ENCODE measurements around the gene NT5DC3.

NT5DC3 gene

DNA sequence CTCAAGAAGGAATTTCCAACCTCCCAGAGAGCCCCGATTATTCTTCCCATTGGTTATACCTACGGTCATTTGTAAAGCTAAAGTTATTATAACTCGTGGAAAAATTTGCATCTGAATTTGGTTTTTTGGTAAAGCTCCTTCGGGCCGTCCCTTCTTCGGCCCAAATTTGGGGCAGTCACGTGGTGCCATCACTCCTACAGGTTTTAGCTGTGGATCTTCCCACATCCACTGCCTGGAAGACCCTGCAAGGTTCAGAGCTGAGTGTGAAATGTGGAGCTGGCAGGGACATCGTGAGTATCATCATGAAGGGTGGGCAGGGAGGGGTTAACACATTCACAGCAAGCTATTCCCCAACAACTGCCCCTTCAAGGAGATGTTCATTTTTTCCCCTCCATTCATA lies 105.7 kb downstream of the NT5DC3 start:
- DNase-seq: no peak

DNA sequence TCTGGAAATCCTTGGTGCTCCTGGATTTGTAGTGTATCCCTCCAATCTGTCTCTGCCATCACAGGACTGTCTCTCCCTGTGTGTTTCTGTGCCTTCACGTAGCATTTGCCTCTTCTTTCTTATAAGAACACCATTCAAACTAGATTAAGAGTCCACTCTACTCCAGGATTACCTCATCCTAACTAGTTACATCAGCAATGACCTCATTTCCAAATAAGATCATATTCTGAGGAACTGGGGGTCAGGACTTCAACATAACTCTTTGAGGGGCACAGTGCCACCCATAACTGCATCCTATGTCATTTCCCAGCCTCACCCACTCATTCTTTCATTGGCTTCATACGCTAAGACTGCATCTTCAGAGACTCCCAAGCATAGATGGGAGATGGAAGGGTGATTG lies 106.2 kb downstream of the NT5DC3 start:
- DNase-seq: no peak

DNA sequence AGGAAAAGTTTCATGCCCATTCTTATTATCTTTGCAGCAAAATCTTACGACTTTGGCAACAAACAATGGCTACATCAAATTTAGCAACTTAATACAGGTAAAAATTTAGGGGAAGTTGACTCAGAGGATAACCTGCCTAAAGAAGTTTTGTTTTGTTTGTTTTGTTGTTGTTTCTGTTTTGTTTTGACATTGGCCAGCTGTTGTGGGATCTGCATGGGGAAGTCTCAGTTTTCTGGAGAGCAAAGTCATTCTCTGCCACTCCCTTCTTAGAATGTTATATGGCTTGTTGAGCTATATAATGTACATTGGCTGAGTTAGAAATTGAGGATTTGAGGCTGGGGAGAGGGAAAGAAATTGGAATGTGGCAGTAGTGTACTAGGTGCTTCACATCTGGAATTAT lies 109.5 kb downstream of the NT5DC3 start:
- no peak for DNase-seq

DNA sequence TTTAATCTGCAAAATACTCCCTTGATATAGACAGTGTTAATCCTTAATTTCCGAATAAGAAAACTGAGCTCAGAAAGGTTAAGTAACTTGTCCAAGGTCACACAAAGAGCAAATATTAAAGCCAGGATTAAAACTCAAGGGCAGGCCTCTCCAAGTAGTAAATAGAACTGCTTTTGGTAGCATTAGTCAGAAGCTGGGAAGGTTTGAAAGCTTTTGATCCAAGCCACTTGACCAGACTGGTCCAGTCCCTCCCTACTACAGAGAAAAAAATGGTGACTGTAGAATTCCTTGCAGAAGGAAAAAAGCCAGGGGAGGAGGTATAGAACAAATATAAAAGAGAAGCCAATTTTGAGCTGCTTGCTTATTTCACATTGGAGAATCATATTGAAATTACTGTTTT lies 111.5 kb downstream of the NT5DC3 start:
- no peak for DNase-seq

DNA sequence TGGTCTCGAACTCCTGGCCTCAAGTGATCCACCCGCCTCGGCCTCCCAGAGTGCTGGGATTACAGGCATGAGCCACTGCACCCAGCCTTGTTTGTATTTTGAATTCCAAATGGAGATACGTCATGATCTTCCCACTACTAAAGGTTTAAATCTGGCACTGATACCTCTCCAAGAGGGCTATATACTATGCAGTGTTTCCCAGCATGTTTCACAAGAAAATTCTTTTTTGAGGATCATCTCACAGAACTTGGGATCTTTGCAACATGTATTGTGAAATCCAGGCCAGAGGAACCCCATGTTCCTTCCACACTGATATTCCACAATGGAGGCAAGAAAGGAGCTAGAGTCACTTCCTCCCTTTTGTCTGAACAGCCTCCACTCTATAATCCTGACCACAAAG lies 112.7 kb downstream of the NT5DC3 start:
- DNase-seq: no peak

DNA sequence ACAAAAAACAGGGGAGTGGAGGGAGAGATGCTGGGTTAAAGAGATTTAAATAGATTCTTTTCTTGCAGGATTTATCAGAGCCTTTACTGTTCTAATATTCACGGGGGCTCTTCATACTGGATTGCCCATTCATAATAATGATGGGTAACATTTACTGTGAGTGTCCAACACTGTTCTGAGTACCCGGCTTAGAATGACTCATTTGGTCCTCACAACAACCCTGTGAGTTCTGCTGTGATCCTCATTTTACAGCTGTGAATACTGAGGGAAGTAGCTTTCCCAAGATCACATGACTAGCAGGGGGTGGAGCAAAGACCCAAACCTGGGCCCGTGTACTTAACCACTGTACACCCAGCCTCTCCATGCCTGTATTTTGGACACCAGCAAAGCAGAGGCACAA lies 113.4 kb downstream of the NT5DC3 start:
- DNase-seq: no peak

DNA sequence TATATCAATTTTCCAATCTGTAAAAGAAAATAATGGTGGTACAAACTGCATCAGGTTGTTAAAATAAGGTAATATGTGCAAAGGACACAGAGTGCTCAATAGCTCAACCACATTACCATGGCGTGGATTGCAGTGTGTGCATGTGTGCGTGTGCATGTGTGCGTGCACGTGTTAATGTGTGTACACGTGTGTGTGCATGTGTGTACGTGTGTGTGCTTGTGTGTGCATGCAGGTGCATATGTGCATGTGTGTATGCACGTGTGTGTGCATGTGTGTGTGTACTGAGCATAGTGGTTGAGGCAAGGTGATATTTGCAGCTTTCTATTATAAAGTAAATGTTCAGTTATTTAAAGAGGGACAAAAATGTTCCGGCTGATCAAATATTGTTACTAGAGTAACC lies 115.6 kb downstream of the NT5DC3 start:
- no peak for DNase-seq
